Fibroblast of mammary gland (primary cell): ENCODE results near the gene GFRA4.

Source experiments
- DNase-seq: peaks from one replicate; pipeline ENCODE4 v3.0.0-alpha.2; 2010; ENCODE audit warnings: low read depth
- H3K4me3 ChIP-seq: 2 replicates; pipeline ENCODE4 v1.5.1; 2011; ENCODE audit warnings: low read depth, mild to moderate bottlenecking, low read length, moderate library complexity; ENCODE audit not compliant: control insufficient read depth
- CTCF ChIP-seq: conservative IDR thresholded peaks from 2 replicates; pipeline ENCODE4 v1.5.1; 2011; ENCODE audit warnings: low read depth, low read length, inconsistent platforms; ENCODE audit not compliant: control insufficient read depth, insufficient read depth

Gene GFRA4

GRCh38 chr20:3669710-3670367 lies 6.6 kb upstream of the GFRA4 start:
- TF ChIP-seq CTCF, result no peak
- no peak overlapping the region for H3K4me3 ChIP-seq
- no peak for DNase-seq

GRCh38 chr20:3667434-3668037 lies 4.3 kb upstream of the GFRA4 start:
- DNase-seq, result no peak
- no peak for TF ChIP-seq CTCF
- H3K4me3 ChIP-seq, result no peak overlapping the region

- no peak for TF ChIP-seq CTCF
- DNase-seq, result no peak
- H3K4me3 ChIP-seq, result no peak overlapping the region
Observed at GRCh38 chr20:3663858-3664257, 659 bp upstream of the GFRA4 start.

- no peak overlapping the region for H3K4me3 ChIP-seq
- no peak for DNase-seq
Observed at GRCh38 chr20:3661814-3662665, 1.2 kb downstream of the GFRA4 start.

GRCh38 chr20:3661060-3661813 lies 2.0 kb downstream of the GFRA4 start:
- H3K4me3 ChIP-seq, result no peak overlapping the region
- DNase-seq, result no peak

More at GRCh38 chr20:3661814-3662665, 1.2 kb downstream of the GFRA4 start:
- TF ChIP-seq CTCF, result no peak

More at GRCh38 chr20:3661060-3661813, 2.0 kb downstream of the GFRA4 start:
- no peak for TF ChIP-seq CTCF
